Esophagus mucosa (tissue), 1 donor: ENCODE data around the gene INPP5B. TPM values are rescaled to one million over a fixed set of nuclear protein-coding genes. Genes with fewer than 3 reads are reported as not detected.
"Not testable (repeated sequence)": the region's sequence is repeated elsewhere in the genome, so short reads cannot be mapped to it uniquely, and the experiment has no call there.

Experiments
- ATAC-seq: fragments of 200-7000 bp; cut with Tn5 transposase; one replicate; pipeline ENCODE4 v1.9.1; 2020
- total RNA-seq: library from RNA; stranded (reverse); gene quantifications from one replicate; pipeline ENCODE4 v1.2.4, GENCODE V29; 2023
- donor health status: DM: yes; HTN: yes; CAD: no.

INPP5B gene
- 8.6 TPM for total RNA-seq

GRCh38 chr1:37946703-37947360, at the start of gene INPP5B:
Gene INPP5B (minus strand): TSS chr1:37947053. CDS start chr1:37946308, 745 bp downstream.
- peak; percentile 63 for ATAC-seq

DNA sequence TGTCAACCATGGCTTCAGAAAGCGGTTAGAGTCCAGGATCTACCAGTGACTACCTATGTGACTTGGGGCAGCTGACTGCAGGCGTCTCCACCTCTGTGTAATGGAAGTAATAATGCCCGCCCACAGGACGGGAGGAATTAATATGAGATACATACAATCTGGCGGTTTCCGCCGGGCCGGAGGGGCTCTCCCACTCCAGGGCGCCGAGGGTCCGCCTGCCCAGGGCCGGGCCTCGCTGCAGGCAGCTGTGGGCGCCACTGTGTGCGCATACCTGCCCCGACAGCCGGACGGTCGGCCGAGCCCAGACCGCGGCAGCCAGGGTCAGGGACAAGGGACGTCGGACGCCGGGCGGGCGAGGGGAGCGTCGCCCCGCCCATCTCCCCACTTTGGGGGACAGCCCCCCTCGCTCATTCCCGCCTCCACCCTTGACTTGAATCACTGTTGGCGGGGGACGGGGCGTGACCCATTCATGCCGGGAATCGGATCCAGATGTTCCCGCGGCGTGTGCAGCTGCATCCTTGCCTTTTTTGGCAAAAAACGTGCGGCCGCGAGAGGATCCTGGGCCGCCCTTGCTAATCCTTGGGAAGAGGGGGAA, 49.0 kb upstream of the INPP5B start:
- ATAC-seq = peak; percentile 68

GRCh38 chr1:37994886-37995566, 48.2 kb upstream of the INPP5B start:
- ATAC-seq = no peak

DNA sequence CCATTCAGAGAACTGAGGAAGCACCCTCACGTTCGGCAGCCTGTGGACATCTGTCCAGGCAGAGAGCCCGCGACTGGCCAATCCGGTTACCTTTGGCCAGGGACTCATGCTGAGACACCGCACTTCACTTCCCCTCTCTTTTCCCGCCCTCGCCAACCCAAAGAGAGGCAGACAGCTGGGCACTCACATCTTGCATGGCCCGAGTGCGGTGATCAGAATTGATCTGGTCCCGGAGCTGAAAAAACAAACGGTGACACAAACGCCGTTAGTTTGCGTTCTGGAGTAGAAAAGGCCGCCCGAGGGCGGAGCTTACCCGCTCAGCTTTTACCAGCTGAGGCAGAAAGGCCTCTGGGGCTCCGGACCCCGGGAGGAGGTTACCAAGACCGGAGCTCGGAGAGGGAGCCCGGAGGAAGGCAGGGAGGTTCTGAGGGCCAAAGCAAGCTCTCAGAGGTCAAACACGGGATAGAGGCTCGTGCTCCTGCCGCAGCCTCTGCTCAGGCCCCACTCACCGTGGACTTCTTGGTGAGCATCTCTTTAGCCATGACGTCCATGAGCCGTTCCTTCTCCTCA, 42.6 kb upstream of the INPP5B start:
- ATAC-seq = peak; percentile 42

DNA sequence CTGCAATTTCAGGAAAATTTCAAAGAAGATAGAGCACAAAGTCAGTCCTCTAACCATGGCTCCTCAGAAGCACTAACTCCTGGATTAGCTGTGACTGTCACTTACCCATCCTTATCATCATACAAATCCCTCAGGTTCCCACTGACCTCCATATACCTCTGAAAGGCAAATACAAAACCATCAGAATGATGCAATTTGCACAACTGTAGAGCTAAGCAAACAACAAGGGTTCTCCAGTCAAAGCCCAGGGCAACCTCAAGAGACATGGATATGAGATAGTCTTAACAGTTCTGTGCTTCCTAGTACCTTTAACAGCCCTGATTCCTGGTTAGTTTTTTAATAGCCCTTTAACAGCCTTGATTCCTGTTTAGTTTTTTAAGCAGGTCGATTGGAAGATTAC, 40.8 kb upstream of the INPP5B start:
- ATAC-seq = no peak

DNA sequence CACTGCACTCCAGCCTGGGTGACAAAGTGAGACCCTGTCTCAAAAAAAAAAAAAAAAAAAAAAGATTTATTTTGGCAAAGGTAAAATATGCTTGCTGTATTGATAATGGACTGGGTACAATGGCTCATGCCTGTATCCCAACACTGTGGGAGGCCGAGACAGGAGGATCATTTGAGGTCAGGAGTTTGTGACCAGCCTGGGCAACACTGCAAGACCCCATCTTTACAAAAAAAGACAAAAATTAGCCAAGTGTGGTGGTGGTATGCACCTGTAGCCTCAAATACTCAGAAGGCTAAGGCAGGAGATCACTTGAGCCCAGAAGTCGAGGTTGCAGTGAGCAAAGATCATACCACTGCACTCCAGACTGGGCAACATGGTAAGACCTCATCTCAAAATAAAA, 36.7 kb upstream of the INPP5B start:
- no peak for ATAC-seq

DNA sequence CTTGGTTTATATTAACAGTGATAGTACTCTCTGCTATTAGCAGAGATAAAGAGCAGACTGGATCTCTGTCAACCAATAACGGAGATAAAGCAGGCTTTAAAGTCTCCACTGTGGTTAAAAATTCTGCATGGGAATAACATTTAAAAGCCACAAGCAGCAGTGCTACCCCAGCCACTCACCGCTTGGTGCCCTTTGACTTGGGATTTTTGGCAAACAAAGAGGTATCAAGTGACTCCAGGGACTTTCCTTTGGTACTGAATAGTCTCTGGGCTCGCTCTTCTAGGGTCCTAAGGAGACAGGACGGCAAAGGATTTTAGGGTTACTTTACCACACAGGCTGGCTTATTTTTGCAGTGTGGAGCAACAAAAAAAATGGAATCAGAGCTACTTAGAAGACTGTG, 31.7 kb upstream of the INPP5B start:
- ATAC-seq = no peak

- peak; percentile 73 for ATAC-seq
These were observed 28.2 kb upstream of the INPP5B start for GRCh38 chr1:37975083-37975482.

GRCh38 chr1:37974567-37974966, 27.7 kb upstream of the INPP5B start:
- ATAC-seq = no peak

GRCh38 chr1:37973684-37974083, 26.8 kb upstream of the INPP5B start:
- not testable (repeated sequence) for ATAC-seq

GRCh38 chr1:37965301-37965700, 18.4 kb upstream of the INPP5B start:
- peak; percentile 56 for ATAC-seq

GRCh38 chr1:37964106-37964505, 17.3 kb upstream of the INPP5B start:
- not testable (repeated sequence) for ATAC-seq

- ATAC-seq = no peak
These were observed 11.8 kb upstream of the INPP5B start for GRCh38 chr1:37958690-37959089.

DNA sequence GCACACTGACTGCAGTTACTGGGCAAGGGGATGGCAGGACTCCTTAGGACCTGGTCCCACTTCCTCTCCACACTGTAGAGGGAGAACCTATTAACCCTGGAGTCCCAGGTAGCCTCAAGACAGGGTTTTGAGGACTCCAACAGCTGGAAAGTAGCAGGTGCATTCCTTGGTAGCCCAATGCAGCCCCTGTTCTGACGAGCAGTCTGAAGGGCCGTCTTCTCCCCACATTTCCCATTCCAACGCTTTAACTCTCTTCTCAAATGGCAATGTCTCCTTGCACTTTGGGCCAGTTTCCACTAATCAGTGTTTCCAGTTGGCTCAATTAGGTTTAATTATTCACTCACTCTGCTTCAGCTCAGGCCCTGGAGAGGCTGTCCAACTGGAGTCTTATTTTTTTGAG, 8.8 kb upstream of the INPP5B start:
- ATAC-seq = no peak

- ATAC-seq = no peak
These were observed 7.6 kb upstream of the INPP5B start for GRCh38 chr1:37954316-37954971.

- ATAC-seq = no peak
These were observed 5.9 kb upstream of the INPP5B start for GRCh38 chr1:37952738-37953137.

GRCh38 chr1:37951783-37952624, 5.2 kb upstream of the INPP5B start:
- no peak for ATAC-seq

DNA sequence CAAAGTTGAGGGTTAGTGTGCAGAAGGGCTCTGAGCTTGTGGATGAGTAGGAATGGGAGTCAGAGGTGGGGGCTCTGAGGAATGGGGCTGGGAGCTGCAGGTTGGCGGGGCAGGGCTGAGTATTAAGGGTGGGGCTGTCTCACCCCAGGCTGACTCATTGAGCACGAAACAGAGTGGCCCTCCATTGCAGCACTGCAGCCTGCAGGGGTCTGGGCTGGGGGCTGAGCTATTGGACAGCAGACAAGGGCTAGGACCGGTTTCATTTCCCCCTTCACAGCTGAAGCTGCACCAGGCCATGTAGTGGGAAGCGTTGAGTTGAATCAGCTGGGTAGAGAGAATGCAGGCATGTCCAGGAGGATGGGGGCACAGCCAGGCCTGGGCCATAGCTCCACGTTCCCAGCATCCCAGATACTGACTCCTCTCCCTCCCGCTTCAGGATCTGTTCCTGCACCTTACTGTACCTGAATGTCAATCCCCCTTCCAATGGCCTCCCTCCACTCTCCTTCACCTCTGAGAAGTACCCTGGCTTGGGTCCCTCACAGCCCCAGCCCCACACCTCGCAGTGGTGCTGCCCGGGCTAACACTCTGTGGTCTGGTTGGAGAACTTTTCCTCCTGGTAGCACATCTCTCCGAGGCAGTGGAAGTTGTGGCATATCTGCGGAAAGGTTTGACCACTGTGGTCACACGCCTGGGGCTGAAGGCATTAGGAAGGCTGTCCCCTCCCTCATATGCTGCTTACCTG, 4.4 kb upstream of the INPP5B start:
- peak; percentile 23 for ATAC-seq

DNA sequence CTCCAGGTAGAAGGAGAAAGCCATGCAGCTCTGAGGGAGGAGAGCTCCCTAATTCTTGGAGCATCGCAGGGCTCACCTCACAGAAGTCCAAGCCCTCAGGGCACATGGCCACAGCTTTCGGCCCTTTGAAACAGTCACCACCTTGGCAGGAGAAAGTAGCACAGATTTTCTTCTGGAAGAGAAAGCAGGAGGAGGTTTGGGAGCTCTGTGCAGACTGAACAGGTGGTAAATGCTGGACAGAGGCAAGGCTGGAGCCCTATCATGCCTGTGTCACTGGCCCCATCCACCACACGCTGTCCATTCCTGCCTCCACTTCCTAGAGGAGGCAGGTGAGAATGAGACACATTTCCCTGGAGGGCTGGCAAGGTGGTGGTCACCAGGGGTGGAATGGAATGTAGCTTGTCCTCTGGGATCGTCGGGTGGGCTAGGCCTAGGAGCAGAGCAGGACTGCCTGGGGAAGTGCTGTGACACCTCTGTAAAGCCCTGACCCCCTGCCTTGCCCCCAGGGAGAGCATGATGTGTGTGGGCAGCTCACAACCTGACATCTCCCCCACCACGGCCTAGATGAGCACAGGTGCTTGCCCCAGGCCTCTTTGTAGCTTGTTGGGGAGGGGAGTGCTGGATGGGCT, 2.8 kb upstream of the INPP5B start:
- ATAC-seq = no peak

- ATAC-seq = no peak
These were observed 2.0 kb upstream of the INPP5B start for GRCh38 chr1:37948841-37949240.

- ATAC-seq = no peak
These were observed 1.3 kb upstream of the INPP5B start for GRCh38 chr1:37948166-37948565.
